ENCODE data around the gene IFT172.

IFT172 gene

DNA sequence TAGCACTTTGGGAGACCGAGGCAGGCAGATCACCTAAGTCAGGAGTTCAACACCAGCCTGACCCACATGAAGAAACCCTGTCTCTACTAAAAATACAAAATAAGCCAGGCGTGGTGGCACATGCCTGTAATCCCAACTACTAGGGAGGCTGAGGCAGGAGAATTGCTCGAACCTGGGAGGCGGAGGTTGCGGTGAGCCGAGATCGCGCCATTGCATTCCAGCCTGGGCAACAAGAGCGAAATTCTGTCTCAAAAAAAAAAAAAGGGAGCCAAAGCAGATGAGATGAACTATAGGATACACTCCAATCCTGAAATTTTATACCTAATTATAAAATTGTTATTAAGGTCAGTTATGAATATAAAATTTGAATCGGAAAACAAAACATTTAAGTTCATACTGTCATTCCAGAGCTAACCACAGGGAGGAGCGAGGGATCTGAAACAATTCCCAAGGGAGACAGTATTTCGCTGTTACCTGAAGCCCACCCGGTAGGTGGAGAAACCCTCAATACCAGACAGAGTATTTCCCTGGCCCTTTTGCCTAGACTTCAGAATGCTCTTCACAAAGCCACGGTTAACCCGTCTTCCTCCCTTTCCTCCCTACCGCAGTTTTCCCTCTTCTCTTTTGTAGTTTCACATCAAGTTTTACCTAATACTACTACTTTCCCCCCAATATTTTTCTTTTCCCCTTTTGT lies 81.6 kb downstream of the IFT172 start:
- Histone ChIP-seq H3K27me3 (ENCODE audit: control insufficient read depth, insufficient read depth, low read length) (no peaks in the 10 kb centered on the region), H3K9me3 (ENCODE audit: control insufficient read depth, insufficient read depth, low read length) (no peaks in the 10 kb centered on the region), H3K36me3 (ENCODE audit: control insufficient read depth, insufficient read depth, low read length) (no peaks in the 10 kb centered on the region), H3K4me3 (ENCODE audit: low read length) (peak overlapping the region; percentile 40; the same call in 1 of the 2 replicates), H3K4me1 (ENCODE audit: control insufficient read depth, insufficient read depth, low read length) (no peaks in the 10 kb centered on the region; the same call in 1 of the 2 replicates), H3K27ac (ENCODE audit: low read length) (no peak overlapping the region)
- WGBS (ENCODE audit: insufficient coverage, insufficient read length) = 100% methylated on average over 1 of the region's 16 CpGs
- DNase-seq (ENCODE audit: low read depth, low spot score) = no peak

DNA sequence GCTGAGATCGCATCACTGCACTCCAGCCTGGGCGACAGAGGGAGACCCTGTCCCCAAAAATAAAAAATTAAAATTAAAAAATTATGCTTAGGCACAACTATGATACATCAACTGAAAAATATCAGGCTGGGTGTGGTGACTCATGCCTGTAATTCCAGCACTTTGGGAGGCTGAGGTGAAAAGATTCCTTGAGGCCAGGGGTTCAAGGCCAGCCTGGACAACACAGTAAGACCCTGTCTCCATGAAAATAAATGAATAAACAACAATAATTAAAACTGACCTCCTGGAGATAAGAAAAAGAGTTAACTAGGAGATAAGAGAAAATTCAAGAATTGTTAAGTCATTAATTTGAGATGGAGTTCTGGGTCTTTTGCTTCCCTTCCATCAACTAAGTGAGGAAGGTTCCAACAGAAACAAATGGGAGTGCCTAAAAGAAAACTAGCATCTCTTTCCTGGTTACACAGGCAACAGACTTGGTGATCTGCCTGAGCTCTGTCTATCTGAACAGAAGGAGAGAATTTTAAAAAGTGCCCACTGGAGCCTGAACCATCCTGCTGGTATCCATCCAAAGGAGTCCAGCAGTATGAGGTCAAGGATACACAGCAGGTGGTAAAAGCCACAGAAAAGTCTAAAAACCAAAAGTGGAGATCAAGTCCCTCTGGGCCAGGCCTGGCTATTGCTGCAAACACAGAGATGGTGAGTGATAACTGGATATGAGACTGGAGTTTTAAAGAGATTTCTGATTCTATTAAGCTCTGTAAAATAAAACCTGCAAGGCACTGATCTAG lies 89.0 kb downstream of the IFT172 start:
- WGBS (ENCODE audit: insufficient coverage, insufficient read length) = no CpG with 5 or more reads among the region's 2 CpGs
- H3K36me3 ChIP-seq (ENCODE audit: control insufficient read depth, insufficient read depth, low read length) = no peaks in the 10 kb centered on the region

DNA sequence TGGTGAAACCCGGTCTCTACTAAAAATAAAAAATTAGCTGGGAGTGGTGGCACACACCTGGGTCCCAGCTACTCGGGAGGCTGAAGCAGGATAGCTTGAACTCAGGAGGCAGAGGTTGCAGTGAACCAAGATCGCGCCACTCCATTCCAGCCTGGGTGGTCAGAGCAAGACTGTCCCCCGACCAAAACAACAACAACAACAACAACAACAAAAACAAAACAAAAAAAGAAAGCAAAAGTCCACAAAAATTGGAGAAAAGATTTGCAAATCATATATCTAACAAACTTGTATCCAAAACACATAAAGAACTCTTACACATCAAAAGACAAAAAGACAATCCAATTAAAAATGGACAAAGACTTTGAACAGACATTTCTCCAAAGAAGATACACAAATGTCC lies 90.6 kb downstream of the IFT172 start:
- Histone ChIP-seq H3K4me3 (ENCODE audit: low read length) (no peak overlapping the region), H3K9me3 (ENCODE audit: control insufficient read depth, insufficient read depth, low read length) (no peaks in the 10 kb centered on the region), H3K27me3 (ENCODE audit: control insufficient read depth, insufficient read depth, low read length) (no peaks in the 10 kb centered on the region), H3K27ac (ENCODE audit: low read length) (no peak overlapping the region), H3K36me3 (ENCODE audit: control insufficient read depth, insufficient read depth, low read length) (no peaks in the 10 kb centered on the region), H3K4me1 (ENCODE audit: control insufficient read depth, insufficient read depth, low read length) (no peaks in the 10 kb centered on the region)
- no peak for DNase-seq (ENCODE audit: low read depth, low spot score)
- no CpG with 5 or more reads among the region's 5 CpGs for WGBS (ENCODE audit: insufficient coverage, insufficient read length)

More for the DNA sequence above, 89.0 kb downstream of the IFT172 start:
- no peak overlapping the region for H3K27ac ChIP-seq (ENCODE audit: low read length)
- no peaks in the 10 kb centered on the region for H3K27me3 ChIP-seq (ENCODE audit: control insufficient read depth, insufficient read depth, low read length)
- H3K4me3 ChIP-seq (ENCODE audit: low read length) = no peak overlapping the region
- no peaks in the 10 kb centered on the region for H3K9me3 ChIP-seq (ENCODE audit: control insufficient read depth, insufficient read depth, low read length)
- no peak for DNase-seq (ENCODE audit: low read depth, low spot score)
- H3K4me1 ChIP-seq (ENCODE audit: control insufficient read depth, insufficient read depth, low read length) = no peaks in the 10 kb centered on the region

Measured in iPS DF 6.9 (cell line).